Measurements from ENCODE around the gene MINK1.
"Not testable (repeated sequence)": the region's sequence is repeated elsewhere in the genome, so short reads cannot be mapped to it uniquely, and the experiment has no call there.

Gene MINK1

GRCh38 chr17:4812690-4813089 lies 20.4 kb upstream of the MINK1 start:
- DNase-seq = no peak

- no peak for DNase-seq
Observed at GRCh38 chr17:4815043-4815675, 18.0 kb upstream of the MINK1 start.

GRCh38 chr17:4816826-4817225 lies 16.3 kb upstream of the MINK1 start:
- DNase-seq = no peak

GRCh38 chr17:4818276-4818675 lies 14.9 kb upstream of the MINK1 start:
- DNase-seq = no peak

- DNase-seq = no peak
Observed at GRCh38 chr17:4822835-4823234, 10.3 kb upstream of the MINK1 start.

- no peak for DNase-seq
Observed at GRCh38 chr17:4823373-4824089, 9.6 kb upstream of the MINK1 start.

GRCh38 chr17:4827399-4827798 lies 5.7 kb upstream of the MINK1 start:
- DNase-seq = no peak

- not testable (repeated sequence) for DNase-seq
Observed at GRCh38 chr17:4832829-4833177, 337 bp upstream of the MINK1 start.

- no peak for DNase-seq
Observed at GRCh38 chr17:4833941-4834680, 971 bp downstream of the MINK1 start.

GRCh38 chr17:4834681-4835020 lies 1.5 kb downstream of the MINK1 start:
- no peak for DNase-seq

GRCh38 chr17:4836221-4836620 lies 3.1 kb downstream of the MINK1 start:
- no peak for DNase-seq

- DNase-seq = no peak
Observed at GRCh38 chr17:4837471-4838308, 4.5 kb downstream of the MINK1 start.

- no peak for DNase-seq
Observed at GRCh38 chr17:4838309-4838785, 5.2 kb downstream of the MINK1 start.

- DNase-seq = no peak
Observed at GRCh38 chr17:4839221-4839620, 6.1 kb downstream of the MINK1 start.

GRCh38 chr17:4839965-4840892 lies 7.1 kb downstream of the MINK1 start:
- no peak for DNase-seq

- DNase-seq = no peak
Observed at GRCh38 chr17:4840893-4841242, 7.7 kb downstream of the MINK1 start.

GRCh38 chr17:4842376-4842775 lies 9.2 kb downstream of the MINK1 start:
- no peak for DNase-seq

GRCh38 chr17:4843321-4844000 lies 10.3 kb downstream of the MINK1 start:
- no peak for DNase-seq

- DNase-seq = no peak
Observed at GRCh38 chr17:4845118-4845517, 12.0 kb downstream of the MINK1 start.

GRCh38 chr17:4846635-4847390 lies 13.7 kb downstream of the MINK1 start:
- DNase-seq = no peak
